Panc1 (cell line): Measurements from ENCODE around the gene FAM110C.

Source experiments
- POLR2AphosphoS5 ChIP-seq: IDR thresholded peaks from 2 replicates; pipeline ENCODE4 v1.6.1; 2012; ENCODE audit warnings: mild to moderate bottlenecking, low read depth, low read length, moderate library complexity
- SIN3A ChIP-seq: IDR thresholded peaks from 2 replicates; pipeline ENCODE4 v1.6.1; 2012; ENCODE audit warnings: low read depth, mild to moderate bottlenecking, low read length, moderate library complexity, borderline replicate concordance; ENCODE audit not compliant: insufficient read depth
- TF ChIP-seq, protein P1 (sequence below): fragments of 450-650 bp; IDR thresholded peaks from 2 replicates; pipeline ENCODE4 v1.5.1; 2017; ENCODE audit warnings: mild to moderate bottlenecking
- TF ChIP-seq, protein P2 (sequence below), 2 experiments: IDR thresholded peaks; 2 replicates each; pipeline ENCODE4 v1.6.1; 2011 to 2012; ENCODE audit warnings: low read depth in 2 of 2, control low read depth in 1 of 2, low read length in 1 of 2, mild to moderate bottlenecking in 1 of 2, moderate library complexity in 1 of 2; ENCODE audit not compliant: insufficient read depth in 1 of 2

- TF ChIP-seq, protein P1, sequence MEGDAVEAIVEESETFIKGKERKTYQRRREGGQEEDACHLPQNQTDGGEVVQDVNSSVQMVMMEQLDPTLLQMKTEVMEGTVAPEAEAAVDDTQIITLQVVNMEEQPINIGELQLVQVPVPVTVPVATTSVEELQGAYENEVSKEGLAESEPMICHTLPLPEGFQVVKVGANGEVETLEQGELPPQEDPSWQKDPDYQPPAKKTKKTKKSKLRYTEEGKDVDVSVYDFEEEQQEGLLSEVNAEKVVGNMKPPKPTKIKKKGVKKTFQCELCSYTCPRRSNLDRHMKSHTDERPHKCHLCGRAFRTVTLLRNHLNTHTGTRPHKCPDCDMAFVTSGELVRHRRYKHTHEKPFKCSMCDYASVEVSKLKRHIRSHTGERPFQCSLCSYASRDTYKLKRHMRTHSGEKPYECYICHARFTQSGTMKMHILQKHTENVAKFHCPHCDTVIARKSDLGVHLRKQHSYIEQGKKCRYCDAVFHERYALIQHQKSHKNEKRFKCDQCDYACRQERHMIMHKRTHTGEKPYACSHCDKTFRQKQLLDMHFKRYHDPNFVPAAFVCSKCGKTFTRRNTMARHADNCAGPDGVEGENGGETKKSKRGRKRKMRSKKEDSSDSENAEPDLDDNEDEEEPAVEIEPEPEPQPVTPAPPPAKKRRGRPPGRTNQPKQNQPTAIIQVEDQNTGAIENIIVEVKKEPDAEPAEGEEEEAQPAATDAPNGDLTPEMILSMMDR = no peak
- TF ChIP-seq, protein P2, sequence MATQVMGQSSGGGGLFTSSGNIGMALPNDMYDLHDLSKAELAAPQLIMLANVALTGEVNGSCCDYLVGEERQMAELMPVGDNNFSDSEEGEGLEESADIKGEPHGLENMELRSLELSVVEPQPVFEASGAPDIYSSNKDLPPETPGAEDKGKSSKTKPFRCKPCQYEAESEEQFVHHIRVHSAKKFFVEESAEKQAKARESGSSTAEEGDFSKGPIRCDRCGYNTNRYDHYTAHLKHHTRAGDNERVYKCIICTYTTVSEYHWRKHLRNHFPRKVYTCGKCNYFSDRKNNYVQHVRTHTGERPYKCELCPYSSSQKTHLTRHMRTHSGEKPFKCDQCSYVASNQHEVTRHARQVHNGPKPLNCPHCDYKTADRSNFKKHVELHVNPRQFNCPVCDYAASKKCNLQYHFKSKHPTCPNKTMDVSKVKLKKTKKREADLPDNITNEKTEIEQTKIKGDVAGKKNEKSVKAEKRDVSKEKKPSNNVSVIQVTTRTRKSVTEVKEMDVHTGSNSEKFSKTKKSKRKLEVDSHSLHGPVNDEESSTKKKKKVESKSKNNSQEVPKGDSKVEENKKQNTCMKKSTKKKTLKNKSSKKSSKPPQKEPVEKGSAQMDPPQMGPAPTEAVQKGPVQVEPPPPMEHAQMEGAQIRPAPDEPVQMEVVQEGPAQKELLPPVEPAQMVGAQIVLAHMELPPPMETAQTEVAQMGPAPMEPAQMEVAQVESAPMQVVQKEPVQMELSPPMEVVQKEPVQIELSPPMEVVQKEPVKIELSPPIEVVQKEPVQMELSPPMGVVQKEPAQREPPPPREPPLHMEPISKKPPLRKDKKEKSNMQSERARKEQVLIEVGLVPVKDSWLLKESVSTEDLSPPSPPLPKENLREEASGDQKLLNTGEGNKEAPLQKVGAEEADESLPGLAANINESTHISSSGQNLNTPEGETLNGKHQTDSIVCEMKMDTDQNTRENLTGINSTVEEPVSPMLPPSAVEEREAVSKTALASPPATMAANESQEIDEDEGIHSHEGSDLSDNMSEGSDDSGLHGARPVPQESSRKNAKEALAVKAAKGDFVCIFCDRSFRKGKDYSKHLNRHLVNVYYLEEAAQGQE (IDR thresholded peaks at IDR 0.05; ENCODE audit: insufficient read depth in 1 of 2, low read depth in 2 of 2, low read length in 1 of 2) = no peak
- no peak for TF ChIP-seq POLR2AphosphoS5
- no peak for TF ChIP-seq SIN3A
Observed at GRCh38 chr2:26891-27290, 19.4 kb downstream of the FAM110C start.
